ENCODE results near the gene GART. TPM values are rescaled to one million over a fixed set of nuclear protein-coding genes. Genes with fewer than 3 reads are reported as not detected.

GART gene
- total and polyA plus RNA-seq, 2 of the 8 experiments (the other 6 are each of a cell fraction or from before 2014, with no cell fraction given) = 23.1 to 231 TPM

GRCh38 chr21:33542640-33543504 is 955 bp upstream of the GART start, which contains the start of gene SON (continued):
- TF ChIP-seq YY1 (IDR thresholded peaks at IDR 0.05; ENCODE audit: low read depth, low read length) (peak; percentile 98), TBP (IDR thresholded peaks at IDR 0.05; ENCODE audit: low read depth, low read length) (peak; percentile 93), SAP30 (IDR thresholded peaks at IDR 0.05; ENCODE audit: insufficient read depth, insufficient replicate concordance, low read length) (peak; percentile 51), JUND (IDR thresholded peaks at IDR 0.05; ENCODE audit: low read length) (no peak), ATF3 (IDR thresholded peaks at IDR 0.05; ENCODE audit: insufficient read depth, low read depth, low read length) (no peak), SP2 (IDR thresholded peaks at IDR 0.05; ENCODE audit: low read length) (no peak)
